Thyroid gland (tissue), 4 donors: ENCODE results near the gene RABGAP1.

Source experiments
- CTCF ChIP-seq, 6 experiments: fragments of 200-600 bp in 3 of 6; fragments of 450-650 bp in 3 of 6; sonication (generic) in 3 of 6; IDR thresholded peaks; one replicate each; pipeline ENCODE4 v1.5.1; 2016 to 2019; ENCODE audit warnings: antibody characterized with exemption in 6 of 6, mild to moderate bottlenecking in 2 of 6, inconsistent platforms in 1 of 6, moderate library complexity in 1 of 6
- POLR2A ChIP-seq, 2 donors: fragments of 450-650 bp; IDR thresholded peaks; one replicate each; pipeline ENCODE4 v1.6.1; 2017; ENCODE audit warnings: antibody characterized with exemption in 2 of 2, mild to moderate bottlenecking in 2 of 2, moderate library complexity in 1 of 2

DNA sequence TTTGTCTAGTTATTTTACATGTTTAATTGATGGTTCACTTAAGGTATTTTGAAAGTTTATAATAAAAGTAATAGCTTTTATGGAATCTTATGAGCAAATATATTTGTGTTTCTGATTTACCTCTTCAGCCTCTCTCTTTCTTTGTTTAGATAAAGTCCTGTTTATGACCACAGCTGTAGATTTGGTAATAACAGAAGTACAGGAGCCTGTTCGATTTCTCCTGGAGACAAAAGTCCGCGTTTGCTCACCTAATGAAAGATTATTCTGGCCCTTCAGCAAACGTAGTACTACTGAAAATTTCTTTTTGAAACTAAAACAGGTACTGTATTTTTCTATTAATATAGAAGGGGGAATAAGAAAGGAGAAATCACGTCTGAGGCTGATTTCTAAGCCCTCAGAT lies 57.6 kb downstream of the RABGAP1 start:
- TF ChIP-seq CTCF (IDR thresholded peaks at IDR 0.05): no peak
- no peak for TF ChIP-seq POLR2A (IDR thresholded peaks at IDR 0.05)
